ENCODE measurements around the gene GPC5. TPM values are rescaled to one million over a fixed set of nuclear protein-coding genes. Genes with fewer than 3 reads are reported as not detected.

The GPC5 gene
- total and polyA plus RNA-seq, 2 donors (not counting 3 experiments of a cell fraction or from before 2014, with no cell fraction given) = 0.59 to 0.97 TPM

- Histone ChIP-seq H2AFZ (ENCODE audit: low read depth, low read length) (no peak overlapping the region), H3K36me3 (ENCODE audit: control insufficient read depth in 2 of 2, extremely low read depth in 1 of 2, insufficient read depth in 2 of 2, low read length in 2 of 2) (no peaks in the 10 kb centered on the region), H3K27me3 (ENCODE audit: control insufficient read depth in 2 of 2, insufficient read depth in 2 of 2, low read length in 2 of 2) (no peaks in the 10 kb centered on the region), H3K27ac (ENCODE audit: insufficient read depth, low read depth, low read length) (no peak overlapping the region), H3K9me3 (replicated peaks; ENCODE audit: control insufficient read depth, insufficient read depth, low read length) (no peaks in the 10 kb centered on the region), H3K4me1 (ENCODE audit: control insufficient read depth, extremely low read depth, insufficient read depth, low read length) (no peaks in the 10 kb centered on the region), H3K4me3 (replicated peaks in 1 of 3; ENCODE audit: insufficient read depth in 1 of 3, low read depth in 1 of 3, low read length in 3 of 3) (no peak overlapping the region), H4K20me1 (replicated peaks; ENCODE audit: control insufficient read depth, extremely low read depth, insufficient read depth, low read length) (no peaks in the 10 kb centered on the region), H3K79me2 (ENCODE audit: control insufficient read depth, insufficient read depth, low read length) (no peaks in the 10 kb centered on the region), H3K9me1 (replicated peaks; ENCODE audit: control insufficient read depth, extremely low read depth, insufficient read depth, low read length) (no peaks in the 10 kb centered on the region), H3K9ac (replicated peaks; ENCODE audit: extremely low read depth, insufficient read depth, low read length) (no peak overlapping the region), H3K4me2 (ENCODE audit: insufficient read depth, low read length) (no peak overlapping the region)
- no peak for TF ChIP-seq JUN (IDR thresholded peaks at IDR 0.05; ENCODE audit: borderline replicate concordance, insufficient read depth, insufficient read length, low read depth)
- TF ChIP-seq MAX (IDR thresholded peaks at IDR 0.05; ENCODE audit: insufficient read depth, insufficient read length) = no peak
- no peak for TF ChIP-seq CTCF (IDR thresholded peaks at IDR 0.05; ENCODE audit: extremely low read depth in 1 of 2, insufficient read depth in 1 of 2, low read depth in 1 of 2, low read length in 2 of 2)
- POLR2A ChIA-PET = no interaction called here
- dilution Hi-C loops (cut with MboI; ENCODE audit: extremely low pct_ligation_motif_present, low sequenced_read_pairs) = no loop called here
- DNase-seq (ENCODE audit: low read depth, low spot score) (no peak), FAIRE-seq (no peak)
- CTCF ChIA-PET = interaction anchor here (1.9 kb wide), 1 partner anchor 16 kb away, joined by 6 read pairs; no protein-coding TSS in a partner anchor
- intact Hi-C loops (cut with micrococcal nuclease) = no loop called here
- BruUV-seq (replicated peaks) = no TSS peak
Measured at GRCh38 chr13:91962946-91963345, 564.5 kb downstream of the GPC5 start.

GRCh38 chr13:91965511-91965910 lies 567.1 kb downstream of the GPC5 start:
- Histone ChIP-seq H3K79me2 (ENCODE audit: control insufficient read depth, insufficient read depth, low read length) (no peaks in the 10 kb centered on the region), H3K9ac (replicated peaks; ENCODE audit: extremely low read depth, insufficient read depth, low read length) (no peak overlapping the region), H3K36me3 (ENCODE audit: control insufficient read depth in 2 of 2, extremely low read depth in 1 of 2, insufficient read depth in 2 of 2, low read length in 2 of 2) (no peaks in the 10 kb centered on the region), H3K4me2 (ENCODE audit: insufficient read depth, low read length) (no peak overlapping the region), H4K20me1 (replicated peaks; ENCODE audit: control insufficient read depth, extremely low read depth, insufficient read depth, low read length) (no peaks in the 10 kb centered on the region), H3K27me3 (ENCODE audit: control insufficient read depth in 2 of 2, insufficient read depth in 2 of 2, low read length in 2 of 2) (no peaks in the 10 kb centered on the region), H3K4me1 (ENCODE audit: control insufficient read depth, extremely low read depth, insufficient read depth, low read length) (no peaks in the 10 kb centered on the region), H3K27ac (ENCODE audit: insufficient read depth, low read depth, low read length) (no peak overlapping the region), H3K9me3 (replicated peaks; ENCODE audit: control insufficient read depth, insufficient read depth, low read length) (no peaks in the 10 kb centered on the region), H2AFZ (ENCODE audit: low read depth, low read length) (no peak overlapping the region), H3K9me1 (replicated peaks; ENCODE audit: control insufficient read depth, extremely low read depth, insufficient read depth, low read length) (no peaks in the 10 kb centered on the region), H3K4me3 (replicated peaks in 1 of 3; ENCODE audit: insufficient read depth in 1 of 3, low read depth in 1 of 3, low read length in 3 of 3) (no peak overlapping the region)
- intact Hi-C loops (cut with micrococcal nuclease) (no loop called here), dilution Hi-C loops (cut with MboI; ENCODE audit: extremely low pct_ligation_motif_present, low sequenced_read_pairs) (no loop called here)
- BruUV-seq (replicated peaks) = no TSS peak
- ChIA-PET CTCF (no interaction called here), POLR2A (no interaction called here)
- FAIRE-seq (no peak), DNase-seq (ENCODE audit: low read depth, low spot score) (no peak)
- TF ChIP-seq EZH2 (IDR thresholded peaks at IDR 0.05; ENCODE audit: borderline replicate concordance, low read depth, low read length, severe bottlenecking) (no peak), FOS (IDR thresholded peaks at IDR 0.05; ENCODE audit: borderline replicate concordance, insufficient read depth, low read length) (no peak), POLR2A (IDR thresholded peaks at IDR 0.05; ENCODE audit: low read depth, low read length) (no peak), GATA2 (IDR thresholded peaks at IDR 0.05; ENCODE audit: insufficient read depth, insufficient read length, low read depth, low read length) (no peak), POLR2AphosphoS5 (IDR thresholded peaks at IDR 0.05; ENCODE audit: insufficient read depth, low read depth, low read length) (no peak), MYC (IDR thresholded peaks at IDR 0.05; ENCODE audit: low read depth, low read length) (no peak), JUN (IDR thresholded peaks at IDR 0.05; ENCODE audit: borderline replicate concordance, insufficient read depth, insufficient read length, low read depth) (no peak), CTCF (IDR thresholded peaks at IDR 0.05; ENCODE audit: extremely low read depth in 1 of 2, insufficient read depth in 1 of 2, low read depth in 1 of 2, low read length in 2 of 2) (no peak), MAX (IDR thresholded peaks at IDR 0.05; ENCODE audit: insufficient read depth, insufficient read length) (no peak)

Data from endothelial cell of umbilical vein (primary cell).